NCI-H1436 (cell line): Measurements from ENCODE around the gene HDGFL2.
A peak's percentile ranks its signal among the peaks of the same experiment; 100 is the strongest.

Source experiments
- DNase-seq: peaks from one replicate; lab custom pipeline; 2025; lab: John Stamatoyannopoulos, UW

Gene HDGFL2

DNA sequence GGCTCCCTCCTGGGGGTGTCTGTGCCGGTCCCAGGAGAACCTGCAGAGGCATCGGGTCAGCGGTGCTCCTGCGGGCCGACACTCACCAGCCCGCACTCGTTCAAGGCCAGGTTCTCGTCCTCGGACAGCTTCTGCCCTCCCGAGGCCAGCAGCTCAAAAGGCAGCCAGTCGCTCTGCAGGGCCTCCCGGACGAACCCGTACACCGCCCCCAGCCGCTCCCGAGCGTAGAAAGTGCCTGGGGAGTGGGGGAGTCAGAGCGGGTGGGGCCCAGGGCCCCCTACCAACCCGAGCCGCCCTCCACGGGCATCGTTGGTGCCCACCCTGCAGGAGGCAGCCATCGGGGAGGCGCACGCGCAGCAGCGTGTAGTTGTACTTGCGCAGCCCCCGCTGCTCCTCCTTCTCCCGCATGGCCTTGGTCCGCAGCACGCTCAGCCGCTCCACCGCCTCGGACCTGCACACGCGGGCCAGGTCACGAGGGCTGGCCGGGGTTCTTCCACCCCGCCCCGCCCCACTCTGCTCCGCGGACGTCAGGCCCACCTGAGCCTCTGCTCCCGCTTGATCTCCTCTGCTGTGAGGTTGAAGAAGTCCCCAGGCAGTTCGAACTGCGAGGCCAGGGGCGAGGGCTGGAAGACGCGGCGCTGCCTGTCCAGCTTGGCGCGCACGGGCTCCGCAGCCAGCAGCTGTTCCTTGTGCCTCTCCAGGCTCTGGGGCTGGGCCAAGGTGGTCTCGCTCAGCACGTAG is 26.0 kb upstream of the HDGFL2 start:
- no peak for DNase-seq

DNA sequence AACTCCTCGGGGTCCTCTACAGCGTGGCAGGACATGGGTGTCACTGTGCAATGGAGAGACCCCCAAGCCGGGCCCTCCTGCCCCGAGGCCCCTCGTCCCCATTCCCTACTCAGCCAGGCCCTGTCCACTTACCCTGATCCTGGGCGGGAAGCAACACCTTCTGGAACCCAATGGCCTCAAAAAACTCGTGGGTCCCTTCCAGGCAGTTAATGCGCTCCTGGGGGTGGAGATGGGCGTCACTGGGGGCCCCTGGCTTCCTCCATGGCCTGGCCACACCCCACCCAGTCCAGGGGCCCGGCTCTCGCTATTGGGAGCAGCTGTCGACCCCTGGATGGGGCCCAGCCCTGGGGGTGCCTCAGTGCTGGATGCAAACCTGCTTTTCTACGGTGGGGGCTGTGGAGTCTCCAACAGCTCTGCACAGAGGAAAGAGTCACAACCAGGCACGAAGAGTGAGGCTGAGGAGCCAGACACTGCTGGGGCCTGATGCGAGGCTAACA is 25.3 kb upstream of the HDGFL2 start:
- no peak for DNase-seq

DNA sequence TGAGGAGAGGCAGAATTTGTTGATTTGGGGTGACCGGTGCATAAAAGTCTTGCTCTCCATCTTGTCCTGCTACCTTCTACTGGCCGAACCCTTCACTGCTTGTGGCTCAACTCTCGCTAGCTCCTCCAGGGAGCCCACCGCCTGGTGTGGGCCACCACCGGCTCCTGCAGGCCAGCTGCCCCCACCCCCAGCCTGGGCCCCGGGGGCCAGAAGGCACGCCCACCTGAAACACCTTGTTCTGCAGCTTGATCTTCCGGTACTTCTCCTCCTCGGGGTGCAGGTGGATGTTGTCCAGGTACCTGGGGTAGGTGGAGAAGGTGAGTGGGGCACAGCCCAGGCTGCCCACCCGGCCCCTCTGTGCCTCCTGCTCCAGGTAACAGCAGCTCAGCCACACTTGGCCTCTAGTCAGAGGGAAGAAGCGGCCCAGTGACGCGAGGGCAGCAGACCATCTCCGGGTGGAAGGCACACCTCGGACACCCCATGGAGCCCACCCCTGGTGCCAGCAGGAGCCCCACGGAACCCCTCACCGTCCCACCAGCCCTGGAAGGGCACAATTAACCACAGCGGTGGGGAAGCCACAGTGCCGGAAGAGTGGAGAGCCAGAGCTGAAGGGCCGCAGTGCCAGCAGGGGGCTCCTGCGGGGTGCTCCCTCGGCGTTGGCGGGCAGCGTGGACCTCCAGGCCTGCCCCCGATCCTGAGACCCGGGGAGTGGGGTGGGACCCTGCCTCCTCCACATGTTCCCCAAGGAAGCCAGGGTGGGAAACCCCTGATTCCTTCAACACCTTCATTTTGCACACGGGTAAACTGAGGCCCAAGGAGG is 24.6 kb upstream of the HDGFL2 start:
- DNase-seq, result no peak

DNA sequence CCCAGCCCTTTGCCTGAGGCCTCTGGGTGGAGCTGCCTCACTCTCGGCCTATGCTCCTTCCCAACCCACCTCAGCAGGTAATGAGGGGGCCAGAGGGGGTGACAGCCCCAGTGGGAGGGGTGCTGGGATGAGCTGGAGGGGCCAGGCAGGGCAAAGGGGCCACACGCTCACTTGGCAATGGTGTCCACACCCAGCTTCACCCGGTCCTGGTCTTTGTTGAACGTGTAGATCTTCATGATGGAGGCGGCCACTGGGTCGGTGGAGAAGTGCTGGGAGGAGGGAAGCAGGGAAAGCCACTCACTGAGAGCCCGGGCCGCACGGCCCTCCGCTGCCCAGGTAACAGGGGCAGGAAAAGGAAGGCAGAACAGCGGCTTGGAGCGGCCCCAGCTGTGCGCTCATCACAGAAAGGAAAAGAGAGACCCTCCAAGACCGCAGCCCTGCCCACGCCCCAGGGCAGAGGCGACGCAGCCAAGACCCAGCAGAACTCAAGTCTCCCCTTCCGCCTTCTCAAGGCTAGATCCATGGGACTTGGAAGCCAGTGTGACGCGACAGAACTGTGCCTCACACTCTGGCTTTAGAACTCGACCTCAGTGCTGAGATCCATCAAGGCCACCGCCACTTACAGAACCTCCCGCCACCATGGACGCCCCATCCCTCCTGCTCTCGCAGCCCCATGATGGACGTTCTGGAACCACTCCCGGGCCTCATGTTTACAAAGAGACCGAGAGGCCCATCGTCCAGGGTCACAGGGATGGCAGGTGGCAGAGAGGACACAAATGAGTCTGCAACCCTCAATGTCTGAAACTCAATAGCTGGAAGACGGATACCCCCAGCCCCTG is 23.7 kb upstream of the HDGFL2 start:
- no peak for DNase-seq

DNA sequence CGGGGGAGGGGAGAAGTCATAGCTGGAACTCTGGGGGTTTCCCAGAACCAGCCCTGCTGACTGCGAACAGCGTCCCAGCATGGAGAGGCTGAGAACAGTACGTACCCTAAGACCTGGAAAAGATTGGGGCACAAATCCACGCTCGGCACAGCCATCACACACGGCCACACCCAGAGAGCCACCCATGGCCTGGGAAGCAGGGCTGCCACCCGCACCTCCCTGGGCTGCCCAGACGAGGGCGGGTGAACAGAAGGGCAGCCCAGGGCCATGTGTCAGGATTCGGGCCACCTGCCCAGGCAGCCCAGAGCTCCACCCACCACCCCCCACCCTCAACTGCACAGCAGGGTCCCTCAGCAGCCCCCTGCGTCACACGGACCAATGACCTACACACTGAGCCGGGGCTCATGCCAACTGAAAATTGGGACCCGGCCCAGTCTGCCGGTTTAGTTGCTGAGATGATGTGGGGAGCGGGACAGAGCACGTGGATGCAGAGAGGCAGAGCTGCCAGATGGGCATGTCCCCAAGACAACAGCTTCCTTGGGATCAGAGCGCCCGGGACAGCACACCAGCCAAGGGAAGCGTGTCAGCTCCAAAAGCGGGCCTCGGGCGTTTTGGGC is 23.0 kb upstream of the HDGFL2 start:
- no peak for DNase-seq

DNA sequence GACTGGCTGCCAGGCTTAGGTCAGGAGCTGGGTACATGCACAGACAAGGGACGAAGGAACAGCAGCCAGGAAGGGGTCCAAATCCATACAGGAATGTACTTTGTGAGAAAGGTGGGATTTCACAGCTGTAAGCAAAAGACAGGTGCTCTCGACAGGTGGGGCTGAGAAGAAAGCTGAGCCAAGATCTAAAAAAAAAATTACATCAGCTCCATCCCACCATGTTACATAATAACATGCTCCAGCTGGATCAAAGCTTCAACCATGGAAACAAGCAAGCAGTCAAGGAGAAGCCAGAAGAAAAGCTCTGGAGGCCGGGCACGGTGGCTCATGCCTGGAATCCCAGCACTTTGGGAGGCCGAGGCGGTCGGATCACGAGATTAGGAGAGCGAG is 22.5 kb upstream of the HDGFL2 start:
- no peak for DNase-seq

DNA sequence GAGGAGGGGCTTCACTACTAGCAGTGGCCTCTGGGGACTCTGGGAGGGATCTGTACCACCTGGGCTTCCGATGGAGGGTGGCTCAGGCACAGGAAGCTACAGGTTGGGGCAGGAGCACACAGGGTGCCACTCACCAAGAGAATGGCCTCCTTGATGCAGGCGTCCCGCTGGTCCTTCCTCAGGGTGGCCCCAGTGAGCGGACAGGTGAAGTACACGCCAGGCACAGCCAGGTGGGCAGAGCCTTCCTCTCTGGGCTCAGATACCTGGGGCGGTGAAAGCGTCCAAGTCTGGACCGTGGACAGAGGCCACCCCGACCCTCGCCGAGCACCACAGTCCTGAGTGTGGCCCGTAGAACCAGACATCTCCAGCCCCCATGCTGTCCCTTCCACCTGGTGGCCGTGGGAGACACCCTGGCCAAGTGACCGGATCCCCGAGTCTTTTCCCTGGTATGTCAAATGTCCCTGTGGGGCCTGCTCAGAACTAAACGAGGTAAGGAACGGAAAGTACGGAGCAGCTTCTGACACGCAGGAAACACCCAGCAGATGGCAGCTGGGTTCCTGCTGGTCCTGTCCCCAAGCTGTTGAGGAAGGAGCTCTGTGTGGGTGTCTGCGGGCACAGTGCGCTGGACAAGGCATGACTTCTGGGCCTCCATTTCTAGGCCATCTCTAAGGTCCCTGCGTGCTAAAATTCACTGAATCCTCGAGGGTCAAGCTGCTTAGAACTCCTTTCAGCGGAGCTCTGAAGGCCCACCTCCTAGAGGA is 19.7 kb upstream of the HDGFL2 start:
- DNase-seq, result no peak

DNA sequence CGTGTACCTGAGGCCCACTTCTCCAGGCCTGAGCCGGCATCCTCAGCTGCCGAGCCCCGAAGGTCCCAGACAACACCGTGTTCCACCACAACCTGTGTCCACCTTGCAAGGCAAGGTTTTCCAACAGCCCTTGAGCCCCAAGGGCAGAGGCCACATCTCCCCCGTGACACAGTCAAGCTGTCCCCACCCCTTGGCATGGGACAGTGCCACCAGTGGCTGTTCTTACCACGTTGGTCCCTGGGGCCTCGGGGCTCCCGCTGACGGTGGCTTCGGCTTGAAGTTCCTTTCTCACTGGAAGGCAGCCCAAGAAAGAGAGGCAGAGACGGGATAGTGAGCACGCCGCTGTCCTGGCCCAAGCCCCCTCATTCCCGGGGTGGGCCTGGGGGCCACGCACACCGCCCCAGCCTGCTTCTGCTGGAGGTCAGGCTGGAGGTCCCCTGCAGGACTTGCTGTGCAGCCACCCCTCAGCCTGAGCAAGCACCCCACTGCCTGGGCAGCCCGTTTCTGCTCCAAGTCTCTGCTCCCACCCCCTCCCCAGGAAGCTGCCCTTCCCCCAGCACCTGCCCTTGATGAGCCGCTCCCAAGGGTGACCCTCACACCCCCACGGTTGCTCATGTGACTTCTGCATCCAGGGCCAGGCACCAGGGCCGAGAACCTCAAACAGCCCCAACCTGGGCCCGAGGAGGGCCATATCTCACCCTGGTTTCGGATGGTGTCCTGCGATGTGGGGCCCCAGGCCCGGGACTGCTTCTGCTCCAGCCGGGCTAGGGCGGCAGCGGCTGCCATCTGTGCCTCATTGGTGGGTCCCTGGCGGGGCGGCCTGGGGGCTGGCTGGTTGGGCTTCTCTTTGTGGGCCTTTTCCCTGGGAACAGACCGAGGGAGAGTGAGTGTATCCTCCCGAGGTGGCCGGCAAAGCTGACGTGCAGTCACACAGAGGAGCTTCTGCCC is 18.6 kb upstream of the HDGFL2 start:
- no peak for DNase-seq

DNA sequence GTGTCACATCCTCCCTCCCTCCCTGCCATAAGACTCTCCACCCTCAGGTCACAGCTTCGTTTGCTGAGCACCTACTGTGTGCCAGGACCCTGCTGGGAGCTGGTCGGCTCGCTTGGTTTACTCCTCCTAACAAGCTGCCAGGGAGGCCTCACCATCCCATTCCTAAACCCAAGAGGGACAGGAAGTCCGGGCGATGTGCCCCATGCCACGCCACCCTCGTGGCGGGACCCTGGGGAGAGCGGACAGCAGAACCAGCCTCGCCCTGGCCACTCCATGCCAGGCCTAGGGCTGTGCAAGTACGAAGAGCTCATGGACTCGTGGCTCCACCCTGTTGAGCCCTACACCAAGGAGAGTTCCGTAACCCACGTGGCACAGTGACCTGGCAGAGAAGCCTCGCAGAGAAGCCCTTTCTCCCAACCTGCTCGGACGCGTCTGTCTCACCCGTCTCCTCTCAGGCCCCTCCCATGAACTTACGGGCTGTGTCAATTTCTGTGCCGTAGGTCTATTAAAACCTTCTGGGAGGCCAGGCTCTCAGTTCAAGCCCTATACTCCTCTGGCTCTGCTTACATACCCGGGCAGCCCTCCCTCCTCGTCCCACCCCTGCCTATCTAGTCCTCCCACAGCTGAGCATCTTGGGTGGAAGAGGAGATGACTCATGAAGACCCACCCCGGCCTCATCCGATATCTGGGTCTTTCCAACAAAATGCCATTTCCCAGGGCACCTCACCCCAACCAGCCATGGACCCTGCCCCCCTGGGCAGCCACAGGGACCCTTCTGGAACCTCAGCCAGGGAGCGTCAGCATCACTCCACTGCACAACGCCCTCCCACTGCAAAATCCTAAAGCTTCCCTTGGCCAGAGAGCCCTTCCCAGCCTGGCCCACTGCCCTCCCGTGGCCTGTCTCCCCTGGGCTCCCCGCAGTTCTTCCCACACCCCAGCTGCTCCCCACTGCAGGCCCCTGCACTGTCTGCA is 17.1 kb upstream of the HDGFL2 start:
- DNase-seq, result no peak

DNA sequence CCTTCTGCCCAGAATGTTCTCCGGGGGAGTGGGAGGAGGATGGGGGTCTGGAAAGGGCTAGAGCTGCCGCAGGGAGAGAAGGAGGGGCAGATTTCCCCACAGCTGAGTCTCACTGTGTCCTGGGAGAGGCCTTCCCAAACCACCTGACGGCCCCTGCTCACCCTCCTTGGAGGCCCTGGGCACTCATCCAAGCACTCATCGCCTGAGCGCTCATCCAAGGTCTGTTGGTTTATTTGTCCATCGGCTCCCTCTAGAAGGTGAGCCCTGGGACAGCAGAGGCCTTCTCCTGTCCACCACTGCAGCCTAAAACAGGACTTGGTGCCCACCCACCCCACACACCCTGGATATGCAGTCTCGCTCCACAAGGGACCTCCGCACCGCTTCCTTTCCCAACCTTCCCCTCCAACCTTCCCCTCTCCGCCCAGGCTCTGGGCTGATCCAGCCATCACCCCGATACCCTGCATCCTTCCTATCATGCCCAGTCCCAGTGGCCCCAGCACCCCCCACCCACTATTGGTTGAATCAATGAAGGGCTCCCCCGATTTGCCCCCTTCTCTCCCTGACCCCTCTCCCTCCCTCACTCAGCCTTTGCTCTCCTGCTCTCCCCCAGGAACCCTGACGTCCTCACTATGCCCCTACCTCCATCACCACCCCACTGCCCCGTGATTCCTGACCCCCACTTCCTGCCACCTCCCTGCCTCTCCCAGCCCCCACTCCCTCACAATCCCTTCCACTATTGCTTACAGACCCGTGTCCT is 16.2 kb upstream of the HDGFL2 start:
- no peak for DNase-seq

DNA sequence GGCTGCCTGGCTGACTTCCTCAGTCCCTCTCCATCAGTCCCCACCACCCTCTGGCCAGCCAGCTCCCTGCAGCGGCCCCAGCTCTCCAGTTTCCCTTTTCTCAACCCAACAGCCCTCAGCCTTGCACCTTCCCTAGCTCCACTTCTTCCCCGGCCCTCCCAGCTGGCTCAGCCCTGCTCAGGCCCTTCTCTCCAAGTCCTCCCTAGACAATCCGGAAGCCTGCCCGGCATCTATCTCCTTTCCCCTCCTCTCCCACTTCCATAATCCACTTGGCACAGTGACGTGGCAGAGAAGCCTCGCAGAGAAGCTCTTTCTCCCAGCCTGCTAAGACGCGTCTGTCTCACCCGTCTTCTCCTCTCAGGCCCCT is 15.6 kb upstream of the HDGFL2 start:
- no peak for DNase-seq

DNA sequence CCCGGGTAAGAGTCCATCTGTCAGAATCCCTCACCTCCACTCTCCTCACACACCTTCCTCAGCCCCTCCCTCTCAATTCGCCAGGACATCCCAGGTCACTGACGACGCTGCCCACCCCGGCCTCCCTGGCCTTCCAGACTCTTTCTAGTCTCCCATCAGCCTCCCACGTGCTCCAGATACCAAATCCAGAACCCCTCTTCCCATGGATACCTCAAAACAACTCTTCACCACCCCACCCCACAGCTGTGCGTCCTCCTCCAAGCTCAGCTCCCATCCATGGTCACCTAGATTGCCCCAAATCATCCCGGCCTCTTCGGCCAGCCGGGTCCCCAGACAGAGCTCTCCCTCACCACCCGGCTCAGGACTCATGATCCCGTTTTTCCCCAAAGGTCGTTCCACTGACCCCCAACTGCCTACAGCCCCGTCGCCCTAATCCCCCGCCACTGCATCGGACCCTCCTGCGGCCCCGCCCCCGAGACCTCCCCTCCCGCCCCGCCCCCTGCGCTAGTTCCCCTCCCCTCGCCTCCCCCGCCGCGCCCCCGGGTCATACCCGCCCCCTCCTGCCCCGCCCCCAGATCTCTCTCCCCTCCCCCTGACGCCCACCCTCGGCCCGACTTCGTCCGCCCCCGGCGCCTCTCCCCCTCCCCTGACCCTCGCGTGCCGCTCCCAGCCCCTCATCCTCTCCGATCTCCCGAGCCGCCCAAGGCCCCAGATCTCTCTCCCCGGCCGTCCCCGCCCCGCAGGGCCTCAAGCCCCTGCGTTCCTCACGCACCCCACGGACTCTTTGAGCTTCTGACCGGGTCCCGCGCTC is 15.0 kb upstream of the HDGFL2 start:
- DNase-seq, result peak; percentile 51

DNA sequence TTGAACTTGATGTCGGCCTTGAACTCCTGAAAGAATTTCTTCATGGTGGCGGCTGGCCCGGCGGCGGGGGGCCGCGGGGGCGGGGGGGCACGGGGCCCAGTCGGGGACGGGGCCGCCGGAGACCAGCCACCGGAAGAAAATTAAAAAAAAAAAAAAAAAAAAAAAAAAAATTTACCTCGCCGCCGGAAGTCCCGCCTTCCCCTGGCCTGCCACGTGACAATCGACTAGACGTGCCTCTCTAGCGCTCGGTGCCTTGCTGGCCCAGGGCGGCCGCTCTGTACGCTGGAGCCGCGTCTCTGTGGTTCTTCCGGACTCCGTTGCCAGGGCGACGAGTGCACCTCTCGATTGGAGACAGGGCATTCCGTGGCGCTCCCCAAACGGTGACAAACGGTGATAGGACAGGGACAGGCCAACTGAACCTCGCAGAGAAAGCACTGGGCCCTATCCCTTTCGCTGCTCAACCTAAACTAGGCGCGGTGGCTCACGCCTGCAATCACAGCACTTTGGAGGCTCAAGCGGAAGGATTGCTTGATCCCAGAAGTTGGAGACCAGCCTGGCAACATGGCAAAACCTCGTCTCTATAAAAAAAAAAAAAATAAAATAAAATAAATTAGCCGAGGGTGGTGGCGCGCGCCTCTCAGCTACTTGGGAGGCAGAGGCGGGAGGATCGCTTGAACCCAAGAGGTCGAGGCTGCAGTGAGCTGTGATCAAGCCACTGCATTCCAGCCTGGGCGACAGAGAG is 14.3 kb upstream of the HDGFL2 start, which contains the start of gene UBXN6:
TSS of gene UBXN6 (minus strand) at position 141 of the 742 bp plus-strand sequence. CDS start at position 44, 97 bp downstream.
- DNase-seq, result peak; percentile 97

DNA sequence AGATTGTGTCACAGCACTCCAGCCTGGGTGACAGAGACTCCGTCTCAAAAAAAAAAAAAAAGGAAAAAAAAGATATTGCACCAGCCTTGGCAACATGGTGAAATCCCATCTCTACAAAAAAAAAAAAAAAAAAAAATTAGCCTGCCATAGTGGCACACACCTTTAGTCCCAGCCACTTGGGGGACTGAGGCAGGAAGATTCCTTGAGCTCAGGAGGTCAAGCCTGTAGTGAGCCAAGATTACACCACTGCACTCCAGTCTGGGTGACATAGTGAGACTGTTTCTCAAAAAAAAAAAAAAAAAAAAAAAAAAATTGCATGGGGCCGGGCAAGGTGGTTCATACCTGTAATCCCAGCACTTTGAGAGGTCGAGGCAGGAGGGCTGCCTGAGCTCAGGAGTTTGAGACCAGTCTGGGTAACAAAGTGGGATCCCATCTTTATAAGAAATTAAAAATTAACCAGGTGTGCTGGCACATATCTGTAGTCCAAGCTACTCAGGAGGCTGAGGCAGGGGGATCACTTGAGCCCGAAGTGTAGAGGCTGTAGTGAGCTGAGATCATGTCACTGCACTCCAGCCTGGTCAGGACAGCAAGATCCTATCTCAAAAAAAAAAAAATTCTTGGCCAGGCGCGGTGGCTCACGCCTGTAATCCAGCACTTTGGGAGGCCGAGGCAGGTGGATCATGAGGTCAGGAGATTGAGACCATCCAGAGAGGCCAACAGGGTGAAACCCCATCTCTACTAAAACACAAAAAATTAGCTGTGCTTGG is 7.1 kb upstream of the HDGFL2 start:
- DNase-seq, result no peak

DNA sequence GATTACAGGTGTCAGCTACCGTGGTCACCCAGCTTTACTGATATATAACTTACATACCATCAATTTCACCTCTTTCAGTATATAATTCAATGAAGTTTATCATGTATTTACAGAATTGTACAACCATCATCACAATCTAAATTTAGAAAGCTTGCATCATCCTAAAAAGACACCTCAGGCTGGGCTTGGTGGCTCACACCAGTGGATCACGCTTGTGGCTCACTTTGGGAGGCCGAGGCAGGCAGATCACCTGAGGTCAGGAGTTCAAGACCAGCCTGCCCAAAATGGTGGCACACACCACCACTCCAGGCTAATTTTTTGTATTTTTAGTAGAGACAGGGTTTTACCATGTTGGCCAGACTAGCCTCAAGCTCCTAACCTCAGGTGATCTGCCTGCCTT is 4.3 kb upstream of the HDGFL2 start:
- no peak for DNase-seq
